Measurements from ENCODE around the gene TTC3.
A peak's percentile ranks its signal among the peaks of the same experiment; 100 is the strongest.
"Not testable (repeated sequence)": the region's sequence is repeated elsewhere in the genome, so short reads cannot be mapped to it uniquely, and the experiment has no call there.

TTC3 gene

DNA sequence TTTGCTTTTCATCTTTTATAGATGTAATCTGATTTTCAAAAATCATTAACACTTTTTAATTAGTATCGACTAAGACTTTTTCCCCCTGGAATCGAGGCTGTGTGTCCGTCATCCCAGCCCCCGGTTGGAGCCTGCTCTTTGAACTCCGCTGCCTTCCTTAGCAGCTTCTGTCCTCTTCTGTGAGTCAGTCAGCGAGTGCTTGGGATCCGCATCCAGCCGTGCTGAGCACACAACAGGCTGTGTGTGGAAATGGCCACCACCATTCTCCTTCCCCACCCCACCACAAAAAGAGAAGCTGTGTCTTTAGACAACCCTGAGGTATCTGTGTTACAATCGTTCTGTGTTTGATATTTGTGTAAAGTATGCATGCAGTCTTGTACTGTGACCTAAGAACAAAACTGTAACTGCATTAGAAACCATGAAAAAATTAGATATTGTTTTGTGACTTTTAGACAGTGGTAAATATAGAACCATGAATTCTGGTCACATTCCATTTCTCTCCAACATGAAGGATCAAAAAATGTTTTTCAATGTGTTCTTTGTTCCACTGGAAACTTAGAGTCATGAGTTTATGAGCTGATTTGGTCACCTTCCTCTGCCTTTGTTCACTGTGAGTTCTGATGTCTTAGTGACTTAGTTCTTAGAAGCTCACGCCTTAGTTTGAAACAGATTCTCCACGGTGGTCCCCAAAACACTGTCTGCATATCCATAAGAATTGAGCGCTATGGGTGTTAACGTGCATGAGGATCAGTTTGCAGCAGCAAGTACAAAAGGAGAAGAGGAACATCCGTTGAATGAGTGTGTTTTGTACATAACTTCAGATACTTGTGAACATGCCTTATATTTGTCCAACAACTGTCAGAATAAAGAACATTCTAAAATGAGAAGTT, 129.4 kb downstream of the TTC3 start:
- DNase-seq = no peak

GRCh38 chr21:37204580-37204979, 131.5 kb downstream of the TTC3 start:
- DNase-seq = no peak

- DNase-seq = no peak
Measured at GRCh38 chr21:37206496-37206895, 133.4 kb downstream of the TTC3 start.

- no peak for DNase-seq
Measured at GRCh38 chr21:37207441-37208009, 134.5 kb downstream of the TTC3 start.

DNA sequence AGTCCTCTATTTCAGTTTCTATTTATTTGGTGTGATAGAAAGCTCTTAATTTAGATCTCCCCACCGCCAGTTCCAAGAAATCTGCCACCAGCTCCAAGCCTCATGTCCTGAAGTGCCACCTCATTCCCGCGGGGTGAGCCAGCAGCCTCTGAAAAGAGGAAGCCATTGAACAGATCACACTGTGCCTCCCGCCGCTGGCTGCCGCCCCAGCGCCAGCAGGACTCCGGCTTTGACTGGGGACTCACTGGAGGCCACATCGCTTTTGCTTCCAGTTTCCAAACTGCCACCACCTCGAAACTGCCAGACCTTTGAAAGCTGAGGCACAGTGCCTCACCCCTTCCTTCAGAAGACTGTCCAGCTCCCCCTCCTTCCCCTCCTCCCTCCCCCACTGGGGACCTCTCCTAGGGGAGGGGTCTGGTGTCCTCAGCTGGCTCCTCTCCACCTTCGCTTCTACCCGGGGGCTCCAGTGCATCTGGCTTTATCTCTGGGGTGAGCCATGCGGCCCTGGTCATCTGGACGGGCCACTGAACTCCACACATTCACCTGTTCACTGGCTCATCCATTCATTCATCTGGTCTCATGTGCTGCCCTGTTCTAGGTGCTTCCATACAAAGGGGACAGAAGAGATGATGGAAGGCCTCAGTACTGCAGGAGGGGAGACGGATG, 135.1 kb downstream of the TTC3 start:
- DNase-seq = no peak

DNA sequence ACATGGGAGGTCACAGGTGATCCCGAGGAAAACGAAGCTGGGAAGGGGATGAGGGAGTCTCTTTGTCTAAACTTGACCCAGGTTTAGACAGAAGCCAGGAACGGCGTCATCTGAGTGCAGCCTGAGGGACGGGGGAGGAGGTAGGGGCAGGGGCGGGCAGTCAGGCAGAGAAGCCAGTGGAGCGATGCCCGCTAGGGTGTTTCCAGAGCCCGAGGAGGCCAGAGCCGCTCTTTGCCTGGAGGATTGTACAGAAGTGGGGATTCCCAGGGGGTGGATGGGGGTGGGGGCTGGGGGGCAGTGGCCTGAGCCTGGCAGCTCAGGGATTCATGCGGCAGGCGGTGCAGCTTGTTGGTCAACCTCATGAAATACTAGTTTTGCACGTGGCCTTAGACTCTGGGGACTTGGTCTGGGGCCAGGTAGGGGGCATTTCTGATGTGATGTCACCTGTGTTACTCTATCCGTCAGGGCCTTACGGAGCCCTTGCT, 135.7 kb downstream of the TTC3 start:
- DNase-seq = no peak

DNA sequence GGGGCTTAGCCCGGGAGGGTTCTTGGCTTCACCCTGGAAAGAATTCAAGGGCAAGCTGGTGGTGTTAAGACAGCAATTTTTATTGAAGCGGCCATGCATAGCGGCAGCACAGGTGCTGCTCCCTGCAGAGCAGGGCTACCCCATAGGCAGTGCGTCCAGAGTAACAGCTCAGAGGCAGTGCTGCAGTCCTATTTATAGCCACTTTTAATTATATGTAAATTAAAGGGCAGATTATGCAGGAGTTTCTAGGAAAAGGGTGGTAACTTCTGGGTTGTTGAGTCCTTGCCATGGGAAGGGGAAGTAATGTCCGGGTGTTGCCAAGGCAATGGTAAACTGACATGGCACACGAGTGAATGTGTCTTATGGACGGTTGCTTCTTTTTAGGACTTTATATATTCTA, 137.1 kb downstream of the TTC3 start:
- DNase-seq = peak; percentile 19

GRCh38 chr21:37210799-37211198, 137.7 kb downstream of the TTC3 start:
- DNase-seq = no peak

GRCh38 chr21:37214952-37215351, 141.9 kb downstream of the TTC3 start:
- DNase-seq = no peak

GRCh38 chr21:37219761-37220432, 146.8 kb downstream of the TTC3 start:
- DNase-seq = peak; percentile 75

DNA sequence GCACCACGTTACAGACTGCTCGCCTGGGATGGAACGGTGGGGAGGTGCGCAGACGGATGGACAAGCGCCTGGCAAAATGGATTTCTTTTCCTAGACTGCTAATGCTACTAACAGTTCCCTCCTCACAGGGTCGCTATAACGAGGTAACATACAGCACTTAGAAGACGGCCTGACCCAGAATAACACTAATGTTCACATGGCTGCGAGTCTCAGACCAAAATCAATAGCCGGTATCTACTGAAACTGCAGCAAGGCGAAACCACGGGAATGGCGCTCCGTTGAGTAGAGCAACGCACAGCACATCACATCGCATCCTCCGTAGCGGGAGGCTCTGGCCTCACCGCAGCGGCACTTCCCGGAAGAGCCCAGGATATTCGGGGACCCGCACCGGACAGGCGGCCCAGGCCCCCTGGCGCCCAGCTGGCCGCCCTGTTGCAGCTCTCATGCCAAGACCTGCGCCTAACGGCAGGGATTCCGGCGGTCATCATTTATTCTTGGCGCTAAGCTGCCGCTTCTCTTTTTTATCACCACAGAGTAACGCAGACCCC, 147.5 kb downstream of the TTC3 start:
- peak; percentile 86 for DNase-seq

GRCh38 chr21:37220981-37221664, 148.1 kb downstream of the TTC3 start:
- DNase-seq = peak; percentile 99

- DNase-seq = not testable (repeated sequence)
Measured at GRCh38 chr21:37222248-37222647, 149.2 kb downstream of the TTC3 start.

GRCh38 chr21:37223804-37224345, 150.8 kb downstream of the TTC3 start:
- DNase-seq = no peak

- no peak for DNase-seq
Measured at GRCh38 chr21:37224861-37225839, 152.1 kb downstream of the TTC3 start.

- DNase-seq = no peak
Measured at GRCh38 chr21:37226041-37226920, 153.2 kb downstream of the TTC3 start.

GRCh38 chr21:37227071-37228002, 154.3 kb downstream of the TTC3 start:
- DNase-seq = no peak

- DNase-seq = no peak
Measured at GRCh38 chr21:37228003-37228400, 154.9 kb downstream of the TTC3 start.

Measured in NCI-H69 (cell line).